Stimulated activated CD4-positive, alpha-beta T cell treated with anti-CD3 and anti-CD28 coated beads, TNF-alpha, amount 100 ng/mL, for 4 hours (primary cell): Measurements from ENCODE around the gene SMG7.

Experiments
- DNase-seq, 3 experiments: peaks; one replicate each; pipeline ENCODE4 v3.0.0-alpha.2; 2020; ENCODE audit warnings: low read depth in 3 of 3

Gene SMG7

GRCh38 chr1:183565261-183565660 is 93.0 kb downstream of the SMG7 start:
- no peak for DNase-seq

DNA sequence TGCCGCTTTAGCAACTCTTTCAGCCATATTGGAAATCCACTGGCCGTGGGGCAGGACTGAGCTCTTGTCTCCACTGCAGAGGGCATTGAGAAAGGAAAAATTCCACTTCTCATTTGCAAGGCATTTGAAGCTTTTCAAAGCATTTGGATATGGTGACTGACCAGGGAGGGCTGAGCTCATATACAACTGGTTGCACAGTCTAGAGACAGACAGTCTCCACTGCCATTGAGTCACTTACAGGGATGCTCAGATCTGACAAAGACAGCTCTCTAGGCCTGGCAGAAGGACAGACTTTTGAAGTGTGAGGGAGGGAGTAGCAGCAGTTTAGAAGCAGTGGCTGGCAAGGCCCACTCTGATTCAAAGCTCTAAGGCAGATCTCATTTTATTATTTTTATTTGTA is 93.7 kb downstream of the SMG7 start:
- DNase-seq, result no peak

DNA sequence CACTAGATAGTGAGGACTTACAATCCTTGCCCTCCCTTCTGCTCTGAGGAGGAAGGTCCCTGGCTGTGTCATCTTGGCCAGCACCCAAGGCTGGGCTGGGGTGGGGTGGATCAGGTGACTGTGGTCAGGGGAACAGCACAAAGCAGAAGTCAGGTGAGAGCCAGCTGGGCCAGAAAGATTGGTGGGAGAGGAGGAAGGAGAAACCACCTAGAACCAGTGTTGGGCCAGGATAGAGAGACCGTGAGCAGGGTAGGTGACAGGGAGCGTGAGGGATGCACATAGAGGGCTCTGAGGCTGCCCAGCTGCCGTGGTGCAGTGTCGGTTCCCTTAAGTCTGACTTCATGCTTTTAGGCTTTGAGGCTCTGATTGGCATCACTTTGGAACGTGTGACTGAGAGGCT is 95.3 kb downstream of the SMG7 start:
- no peak for DNase-seq

DNA sequence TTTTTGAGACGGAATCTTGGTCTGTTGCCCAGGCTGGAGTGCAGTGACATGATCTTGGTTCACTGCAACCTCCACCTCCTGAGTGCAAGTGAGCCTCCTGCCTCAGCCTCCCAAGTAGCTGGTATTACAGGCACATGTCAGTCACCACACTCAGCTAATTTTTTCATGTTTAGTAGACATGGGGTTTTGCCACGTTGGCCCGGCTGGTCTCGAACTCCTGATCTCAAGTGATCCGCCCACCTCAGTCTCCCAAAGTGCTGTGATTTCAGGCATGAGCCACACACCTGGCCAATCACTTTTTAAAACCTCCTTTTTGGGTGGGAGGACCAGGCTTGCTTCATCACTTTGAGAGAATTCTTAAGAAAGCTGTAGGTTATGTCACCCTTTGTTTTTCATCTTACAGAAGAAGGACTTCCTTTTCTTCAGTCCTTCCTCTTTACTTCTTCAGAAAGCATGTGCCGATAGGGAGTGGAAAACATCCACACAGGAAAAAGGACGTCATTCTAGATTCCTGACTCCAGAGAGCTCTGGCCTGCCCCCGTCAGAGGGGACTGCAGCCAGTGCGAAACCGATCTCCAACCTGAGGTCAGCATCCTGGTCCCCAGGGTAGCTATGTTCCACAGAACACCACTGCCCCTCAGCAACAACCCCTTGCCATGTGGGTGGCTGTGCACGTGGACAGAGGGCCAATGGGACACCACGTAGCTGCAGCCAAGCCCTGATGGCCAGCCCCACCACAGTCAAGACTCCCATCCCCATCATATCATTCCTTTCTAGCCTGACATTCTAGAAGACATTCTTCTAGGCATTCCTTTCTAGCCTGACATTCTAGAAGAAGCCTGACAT is 96.1 kb downstream of the SMG7 start:
- no peak for DNase-seq

DNA sequence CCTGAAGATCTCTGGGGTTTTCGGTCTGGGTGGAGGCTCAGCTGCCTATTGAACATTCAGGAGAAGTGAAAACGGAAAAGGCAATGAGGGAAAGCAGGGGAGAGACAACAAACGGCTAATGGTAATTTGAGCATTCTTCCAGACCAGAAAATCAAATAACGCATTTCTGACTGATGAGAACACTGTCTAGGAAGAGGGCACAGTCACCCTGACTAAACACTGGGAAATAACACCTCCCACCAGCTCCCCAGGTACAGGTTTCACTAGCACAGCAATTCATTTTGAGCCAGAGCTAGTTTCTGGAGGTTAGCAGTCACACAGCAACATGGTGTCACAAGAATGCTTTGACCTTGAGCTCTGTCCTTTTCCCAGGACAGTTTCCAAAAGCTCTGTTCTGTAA is 96.8 kb downstream of the SMG7 start:
- no peak for DNase-seq

DNA sequence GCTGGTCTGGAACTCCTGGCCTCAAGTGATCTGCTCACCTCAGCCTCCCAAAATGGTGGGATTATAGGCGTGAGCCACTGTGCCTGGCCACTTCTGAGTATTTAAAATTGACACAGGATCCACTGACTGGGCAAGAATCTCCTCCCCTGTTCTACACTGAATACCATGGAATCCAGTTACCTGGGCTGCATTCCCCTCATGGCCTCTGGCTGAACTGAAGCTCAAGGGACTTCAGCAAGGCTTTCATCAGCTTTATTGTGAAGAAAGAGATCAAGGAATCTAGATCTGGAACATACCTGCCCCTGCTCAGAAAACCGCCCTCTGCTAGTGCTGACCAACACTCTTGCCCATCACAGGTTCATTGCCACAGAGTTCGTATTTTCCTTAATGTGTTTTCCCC is 97.5 kb downstream of the SMG7 start:
- DNase-seq, result no peak

GRCh38 chr1:183570451-183570850 is 98.2 kb downstream of the SMG7 start:
- no peak for DNase-seq

DNA sequence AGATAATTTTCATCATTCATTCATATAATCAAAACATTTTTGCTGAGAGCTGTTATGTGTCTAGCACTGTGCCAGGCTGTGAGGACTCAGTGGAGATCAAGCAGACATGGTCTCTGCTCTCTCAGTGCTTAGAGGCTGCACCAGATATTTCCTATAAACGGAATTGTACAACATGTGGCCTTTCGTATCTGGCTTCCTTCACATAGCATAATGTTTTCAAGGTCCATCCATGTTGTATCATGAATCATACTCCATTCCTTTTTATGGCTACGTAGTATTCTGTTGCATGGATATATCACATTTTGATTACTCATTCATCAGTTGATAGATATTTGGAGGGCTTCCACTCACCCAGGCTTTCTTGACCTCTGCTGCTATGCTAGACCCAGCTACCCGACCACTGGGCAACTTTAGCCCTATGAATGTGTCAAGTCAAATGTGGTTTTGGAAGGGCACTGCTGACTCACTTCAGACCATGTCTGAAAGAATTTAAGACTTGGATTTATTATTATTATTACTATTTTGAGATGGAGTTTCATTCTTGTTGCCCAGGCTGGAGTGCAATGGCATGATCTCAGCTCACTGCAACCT is 99.5 kb downstream of the SMG7 start:
- no peak for DNase-seq

GRCh38 chr1:183572721-183573120 is 100.4 kb downstream of the SMG7 start:
- no peak for DNase-seq

- DNase-seq, result no peak
Observed at GRCh38 chr1:183575606-183576005, 103.3 kb downstream of the SMG7 start.

DNA sequence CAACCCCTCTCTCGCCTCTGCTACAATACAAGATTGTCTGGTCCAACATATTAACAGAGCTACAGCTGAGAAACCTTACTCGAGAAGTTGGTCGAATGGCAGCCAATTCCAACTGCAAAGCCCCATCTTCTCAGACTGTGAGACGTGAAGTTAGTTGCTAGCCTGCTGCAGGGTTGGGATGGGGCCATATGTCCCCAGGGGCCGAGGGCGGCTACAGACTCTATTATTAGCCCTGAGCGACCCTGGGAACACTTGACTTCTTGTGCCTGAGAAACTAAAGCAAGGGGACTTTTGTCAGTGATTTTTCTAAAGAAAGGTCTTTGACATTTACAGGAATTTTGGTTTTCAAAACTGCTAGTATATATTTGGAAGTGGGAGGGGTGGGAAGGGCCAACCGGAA is 104.2 kb downstream of the SMG7 start:
- DNase-seq, result no peak

DNA sequence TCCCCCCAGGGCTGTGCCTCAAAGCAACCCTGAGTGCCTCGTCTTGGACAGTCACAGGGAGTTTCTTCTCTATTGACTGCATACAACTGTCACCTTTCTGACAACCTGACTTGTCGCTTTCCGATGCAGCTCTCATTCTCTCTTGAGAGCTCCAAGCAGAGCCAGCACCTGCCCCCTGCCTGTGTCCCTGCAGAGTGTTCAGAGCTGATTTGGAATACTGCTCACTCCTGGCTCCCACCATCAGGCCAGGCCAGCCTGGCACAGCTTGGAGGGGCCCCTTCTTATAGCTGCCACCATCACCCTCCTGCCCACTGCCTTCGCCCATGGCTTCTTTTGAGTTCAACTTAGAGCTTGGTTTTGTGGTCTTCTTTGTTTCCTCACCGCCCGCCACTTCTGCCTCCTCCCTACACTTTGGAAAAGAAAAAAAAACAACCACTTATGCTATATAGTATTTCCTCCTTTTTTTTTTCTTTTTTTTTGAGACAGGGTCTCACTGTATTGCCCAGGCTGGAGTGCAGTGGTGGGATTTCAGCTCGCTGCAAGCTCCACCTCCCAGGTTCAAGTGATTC is 105.7 kb downstream of the SMG7 start:
- DNase-seq, result no peak

GRCh38 chr1:183578856-183579255 is 106.6 kb downstream of the SMG7 start:
- DNase-seq, result no peak

DNA sequence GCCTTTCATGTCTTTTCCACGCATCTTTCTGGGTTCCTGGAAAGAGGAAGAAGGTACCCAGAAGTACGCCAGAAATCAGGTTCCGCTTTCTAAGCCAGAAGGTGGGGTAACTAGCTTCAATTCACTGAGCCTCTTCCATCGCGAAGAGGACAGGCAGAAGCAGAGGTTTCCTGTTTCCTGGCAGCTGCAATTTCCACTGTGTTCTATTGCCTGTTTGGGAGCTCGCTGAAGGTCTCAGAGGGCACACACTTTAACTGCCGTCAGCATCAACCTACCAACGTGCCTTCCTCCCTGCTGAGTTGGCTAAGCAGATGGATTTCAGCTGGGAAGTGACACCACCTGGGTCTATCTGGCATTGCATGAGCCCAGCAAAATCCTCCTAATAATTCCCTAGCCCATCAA is 108.0 kb downstream of the SMG7 start:
- DNase-seq, result no peak

DNA sequence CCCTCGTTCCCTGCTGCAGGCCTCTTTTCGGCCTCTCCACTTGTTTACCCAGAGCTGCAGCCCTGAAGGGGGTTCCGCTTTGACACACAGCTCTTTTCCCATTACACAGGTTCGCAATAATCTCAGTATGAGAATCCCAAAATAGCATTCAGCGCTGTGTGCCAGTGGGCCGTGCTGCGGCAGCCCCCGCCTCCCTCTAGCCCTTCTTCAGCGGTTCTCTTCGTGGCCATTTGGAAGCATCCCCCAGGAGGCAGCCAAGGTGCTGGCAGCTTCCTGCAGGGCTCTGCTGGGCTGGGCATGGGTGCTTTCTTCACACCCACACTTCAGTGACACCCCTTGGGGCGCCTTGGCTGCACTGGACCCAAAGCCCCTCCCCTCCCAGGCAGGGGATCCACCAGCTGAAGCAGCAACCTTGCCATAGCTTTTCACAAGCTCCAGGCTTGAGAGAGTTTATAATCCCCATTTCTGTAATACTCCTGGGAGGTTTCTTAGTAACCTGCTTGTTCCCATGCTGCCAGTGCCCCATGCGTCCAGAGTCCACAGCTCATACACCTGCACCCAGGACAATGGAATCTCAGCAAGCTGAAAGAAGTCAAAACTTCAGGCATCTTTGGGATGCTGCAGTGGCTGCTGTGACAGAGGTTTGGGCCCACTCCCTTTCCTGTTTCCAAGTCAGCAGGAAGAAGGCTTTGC is 109.9 kb downstream of the SMG7 start:
- DNase-seq, result no peak

GRCh38 chr1:183583466-183583865 is 111.2 kb downstream of the SMG7 start:
- no peak for DNase-seq

DNA sequence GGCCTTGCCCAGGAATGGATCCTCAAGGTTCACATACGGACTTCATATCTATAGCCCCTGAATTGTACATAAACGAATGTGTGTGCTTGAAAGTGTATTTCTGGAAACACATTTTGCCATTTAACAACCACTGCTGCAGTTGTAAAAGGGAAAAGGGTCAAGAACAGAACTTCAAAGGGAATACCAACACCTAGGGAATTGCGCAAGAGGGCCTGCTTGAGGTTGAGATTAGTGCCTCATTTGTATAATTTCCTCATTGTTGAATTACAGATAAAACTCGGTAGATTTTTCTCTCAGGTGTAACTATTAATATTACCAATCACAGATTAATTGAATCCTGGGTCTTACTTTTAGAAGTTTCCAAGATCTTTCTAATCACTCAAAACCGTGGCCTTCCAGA is 111.8 kb downstream of the SMG7 start:
- DNase-seq, result no peak

DNA sequence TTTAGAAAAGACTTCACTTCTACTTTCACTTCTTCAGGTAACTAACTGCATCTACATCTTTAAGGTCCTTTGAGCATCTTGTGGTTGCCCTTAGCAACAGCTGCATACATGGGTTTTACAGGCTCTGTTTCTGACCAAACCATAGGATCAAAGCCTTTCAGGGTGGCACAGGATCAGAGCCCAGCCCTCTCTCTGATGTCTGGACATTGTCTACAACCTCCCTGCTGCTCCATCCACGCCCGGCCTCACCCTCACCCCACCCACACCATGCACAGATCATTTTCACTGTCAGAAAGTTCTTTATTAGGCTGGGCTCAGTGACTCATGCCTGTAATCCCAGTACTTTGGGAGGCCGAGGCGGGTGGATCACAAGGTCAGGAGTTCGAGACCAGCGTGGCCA is 112.7 kb downstream of the SMG7 start:
- no peak for DNase-seq

- no peak for DNase-seq
Observed at GRCh38 chr1:183586455-183586854, 114.2 kb downstream of the SMG7 start.

DNA sequence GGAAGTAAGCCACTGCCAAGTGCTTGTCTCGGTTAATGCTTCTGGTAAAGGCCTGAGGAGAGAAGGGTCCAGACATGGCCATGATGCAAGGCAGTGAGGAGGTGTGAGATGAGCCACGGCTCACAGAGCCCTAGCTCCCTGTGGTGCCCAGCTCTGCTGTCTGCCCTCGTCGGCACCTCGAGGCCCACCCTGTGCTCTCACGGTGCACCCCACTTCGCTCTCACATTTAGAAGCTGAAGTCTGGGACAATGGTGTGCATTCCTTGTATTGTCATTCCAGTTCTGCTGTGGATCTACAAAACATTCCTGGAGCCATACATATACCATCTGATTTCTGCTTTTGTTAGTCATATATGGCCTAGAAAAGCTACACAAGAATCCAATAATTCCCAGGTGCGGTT is 114.6 kb downstream of the SMG7 start:
- DNase-seq, result no peak

DNA sequence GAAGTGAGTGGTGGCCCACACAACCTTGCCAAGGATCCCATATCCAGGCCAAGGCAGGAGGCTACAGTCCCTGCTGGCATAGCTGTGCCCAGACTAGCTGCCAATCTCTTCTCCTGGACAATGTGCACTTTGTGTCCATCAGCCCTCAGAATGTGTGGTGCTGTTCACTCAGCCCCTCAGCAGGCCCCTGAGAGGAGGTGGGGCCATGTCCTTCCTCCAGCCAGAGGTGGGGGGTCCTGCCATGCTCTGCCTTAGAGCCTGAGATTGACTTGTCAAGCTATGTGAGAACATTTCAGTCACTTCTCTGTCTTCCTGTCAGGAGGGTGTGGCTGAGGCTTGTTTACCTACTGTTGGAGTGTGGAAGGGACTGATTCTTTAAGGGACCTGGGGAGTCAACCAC is 116.5 kb downstream of the SMG7 start:
- no peak for DNase-seq

GRCh38 chr1:183589384-183589783 is 117.1 kb downstream of the SMG7 start:
- no peak for DNase-seq

DNA sequence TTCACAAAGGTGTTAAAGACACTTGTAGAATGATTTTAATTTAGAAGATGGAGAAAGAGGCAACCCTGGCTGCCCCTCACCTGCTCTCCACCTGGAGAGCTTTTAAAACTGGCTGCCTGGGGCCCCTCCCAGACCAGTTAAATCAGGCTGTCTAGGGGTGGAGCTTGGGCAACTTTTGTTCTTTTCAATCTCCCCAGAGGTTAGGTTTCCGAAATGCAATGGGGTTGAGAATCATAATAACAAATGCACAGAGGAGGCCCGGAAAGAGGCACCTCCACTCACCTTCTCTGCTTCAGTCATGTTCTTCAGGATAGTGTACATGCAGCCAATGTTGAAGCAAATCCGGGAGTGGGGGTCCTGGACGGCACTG is 117.6 kb downstream of the SMG7 start:
- no peak for DNase-seq
